Measurements from ENCODE around the gene RELL1. TPM values are rescaled to one million over a fixed set of nuclear protein-coding genes. Genes with fewer than 3 reads are reported as not detected.

RELL1 gene
- total and polyA plus RNA-seq, 8 donors = 10.1 to 35.6 (median 11.3) TPM

DNA sequence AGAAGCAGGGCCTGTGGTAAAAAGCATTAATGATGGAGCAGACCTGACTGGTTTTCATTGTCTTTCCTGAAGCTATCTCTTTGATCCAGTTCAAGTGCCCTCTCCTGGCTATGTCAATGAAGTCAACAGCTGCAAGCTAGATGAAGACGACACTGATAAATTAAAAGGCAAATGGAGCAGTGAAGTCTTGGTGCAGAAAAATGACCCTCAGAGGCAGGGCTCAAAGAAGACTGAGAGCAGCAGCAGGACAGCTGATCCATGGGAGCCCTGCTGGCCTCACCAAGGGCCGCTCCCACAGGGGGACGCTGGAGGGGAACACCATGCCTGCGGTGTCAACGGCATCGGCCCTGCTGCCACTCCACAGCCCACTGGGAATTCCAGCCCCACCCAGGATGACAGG, 96.2 kb downstream of the RELL1 start:
- ATAC-seq = no peak
- H3K9me3 ChIP-seq = no peaks in the 10 kb centered on the region
- intact Hi-C loops (cut with DNase I) = no loop called here
- H3K4me3 ChIP-seq = no peak overlapping the region
- no peak for DNase-seq
- no peaks in the 10 kb centered on the region for H3K27me3 ChIP-seq
- H3K4me1 ChIP-seq = no peaks in the 10 kb centered on the region
- no peak overlapping the region for H3K27ac ChIP-seq
- no peaks in the 10 kb centered on the region for H3K36me3 ChIP-seq
- TF ChIP-seq, protein P1, sequence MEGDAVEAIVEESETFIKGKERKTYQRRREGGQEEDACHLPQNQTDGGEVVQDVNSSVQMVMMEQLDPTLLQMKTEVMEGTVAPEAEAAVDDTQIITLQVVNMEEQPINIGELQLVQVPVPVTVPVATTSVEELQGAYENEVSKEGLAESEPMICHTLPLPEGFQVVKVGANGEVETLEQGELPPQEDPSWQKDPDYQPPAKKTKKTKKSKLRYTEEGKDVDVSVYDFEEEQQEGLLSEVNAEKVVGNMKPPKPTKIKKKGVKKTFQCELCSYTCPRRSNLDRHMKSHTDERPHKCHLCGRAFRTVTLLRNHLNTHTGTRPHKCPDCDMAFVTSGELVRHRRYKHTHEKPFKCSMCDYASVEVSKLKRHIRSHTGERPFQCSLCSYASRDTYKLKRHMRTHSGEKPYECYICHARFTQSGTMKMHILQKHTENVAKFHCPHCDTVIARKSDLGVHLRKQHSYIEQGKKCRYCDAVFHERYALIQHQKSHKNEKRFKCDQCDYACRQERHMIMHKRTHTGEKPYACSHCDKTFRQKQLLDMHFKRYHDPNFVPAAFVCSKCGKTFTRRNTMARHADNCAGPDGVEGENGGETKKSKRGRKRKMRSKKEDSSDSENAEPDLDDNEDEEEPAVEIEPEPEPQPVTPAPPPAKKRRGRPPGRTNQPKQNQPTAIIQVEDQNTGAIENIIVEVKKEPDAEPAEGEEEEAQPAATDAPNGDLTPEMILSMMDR (IDR thresholded peaks at IDR 0.05) = no peak

DNA sequence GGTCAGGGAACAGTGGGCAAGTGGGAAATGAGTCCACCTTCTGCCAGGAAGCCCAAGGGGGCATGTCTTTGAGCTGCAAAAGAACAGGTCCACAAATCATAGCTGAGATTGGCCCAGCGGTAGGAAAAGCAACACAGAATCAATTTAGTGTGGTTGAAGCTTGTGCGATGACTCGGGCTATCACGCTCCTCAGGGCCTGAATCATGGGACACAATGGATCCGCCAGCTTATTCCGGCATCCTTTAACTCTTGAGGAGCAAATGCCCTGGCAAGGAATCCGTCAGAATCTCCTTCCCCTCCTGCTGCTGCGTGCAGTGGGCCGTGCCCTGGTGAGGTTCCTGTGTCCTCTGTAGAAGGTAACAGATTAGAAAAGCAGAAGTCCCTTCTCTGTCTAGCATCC, 98.0 kb downstream of the RELL1 start:
- intact Hi-C loops (cut with DNase I) = no loop called here
- peaks cover 0 to 11% of the 10 kb centered on the region in 2 donors for H3K27me3 ChIP-seq
- TF ChIP-seq, protein P1 (IDR thresholded peaks at IDR 0.05) = no peak
- H3K9me3 ChIP-seq = no peaks in the 10 kb centered on the region
- no peak overlapping the region for H3K27ac ChIP-seq
- H3K4me1 ChIP-seq = no peaks in the 10 kb centered on the region
- DNase-seq (no peak), ATAC-seq (no peak)
- no peak overlapping the region for H3K4me3 ChIP-seq
- no peaks in the 10 kb centered on the region for H3K36me3 ChIP-seq

DNA sequence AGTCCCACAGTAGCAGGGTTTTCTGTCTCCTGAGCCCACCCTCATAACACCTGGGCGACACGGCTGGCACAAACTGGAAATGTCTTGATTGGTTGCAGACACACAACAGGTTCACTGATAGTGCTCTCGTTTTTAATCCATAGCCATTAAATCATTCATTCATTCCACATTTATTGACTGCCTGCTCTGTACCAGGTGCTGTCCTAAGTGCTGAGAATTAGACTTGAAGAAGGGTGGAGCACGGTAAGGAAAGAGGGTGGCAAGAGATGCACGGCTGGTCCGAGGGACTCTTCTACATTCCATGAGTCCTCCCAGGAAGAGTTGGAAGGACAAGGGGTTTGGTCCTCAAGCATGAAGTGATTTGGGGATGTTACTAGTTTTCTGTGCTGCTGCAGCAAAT, 100.0 kb downstream of the RELL1 start:
- intact Hi-C loops (cut with DNase I) = no loop called here
- Histone ChIP-seq H3K9me3 (peaks cover 0 to 3% of the 10 kb centered on the region in 2 donors), H3K4me1 (no peaks in the 10 kb centered on the region), H3K27ac (no peak overlapping the region), H3K36me3 (no peaks in the 10 kb centered on the region), H3K4me3 (no peak overlapping the region), H3K27me3 (peaks cover 0 to 11% of the 10 kb centered on the region in 2 donors)
- TF ChIP-seq, protein P1 (IDR thresholded peaks at IDR 0.05) = no peak
- ATAC-seq (no peak), DNase-seq (no peak)

DNA sequence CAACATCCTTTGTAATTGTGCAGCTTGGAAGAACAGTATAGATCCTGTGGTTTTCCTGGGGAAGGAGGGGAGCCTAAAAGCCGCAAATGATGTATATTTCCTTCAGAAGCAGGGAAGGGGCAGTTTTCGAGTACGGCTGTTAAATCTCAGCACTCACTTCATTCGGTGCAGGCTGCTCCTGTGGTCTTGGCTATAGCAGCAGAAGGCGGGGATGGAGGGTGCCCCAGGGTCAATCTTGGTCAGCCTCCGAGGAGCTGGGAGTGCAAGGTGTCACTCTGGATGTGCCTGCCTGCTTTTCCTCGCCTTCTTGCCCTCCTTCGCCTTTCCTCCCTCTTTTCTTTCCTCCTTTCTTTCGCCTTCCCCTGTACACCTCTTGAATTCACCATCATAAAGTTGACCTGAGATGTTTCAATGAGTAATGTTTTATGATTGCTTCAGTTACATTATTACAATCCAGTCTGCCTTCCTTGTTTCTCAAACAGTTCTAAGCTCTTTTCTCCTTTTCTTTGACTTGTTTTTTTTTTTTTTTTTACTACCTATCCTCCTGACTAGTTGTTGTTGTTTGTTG, 101.6 kb downstream of the RELL1 start:
- peaks cover 0 to 11% of the 10 kb centered on the region in 2 donors for H3K27me3 ChIP-seq
- intact Hi-C loops (cut with DNase I) = no loop called here
- peaks cover 0 to 18% of the 10 kb centered on the region in 2 donors for H3K9me3 ChIP-seq
- no peak for ATAC-seq
- TF ChIP-seq, protein P1 (IDR thresholded peaks at IDR 0.05) = no peak
- no peak overlapping the region for H3K27ac ChIP-seq
- H3K36me3 ChIP-seq = no peaks in the 10 kb centered on the region
- H3K4me3 ChIP-seq = no peak overlapping the region
- H3K4me1 ChIP-seq = no peaks in the 10 kb centered on the region
- DNase-seq = peak in 2 of 4 donors; percentile 70 to 72

DNA sequence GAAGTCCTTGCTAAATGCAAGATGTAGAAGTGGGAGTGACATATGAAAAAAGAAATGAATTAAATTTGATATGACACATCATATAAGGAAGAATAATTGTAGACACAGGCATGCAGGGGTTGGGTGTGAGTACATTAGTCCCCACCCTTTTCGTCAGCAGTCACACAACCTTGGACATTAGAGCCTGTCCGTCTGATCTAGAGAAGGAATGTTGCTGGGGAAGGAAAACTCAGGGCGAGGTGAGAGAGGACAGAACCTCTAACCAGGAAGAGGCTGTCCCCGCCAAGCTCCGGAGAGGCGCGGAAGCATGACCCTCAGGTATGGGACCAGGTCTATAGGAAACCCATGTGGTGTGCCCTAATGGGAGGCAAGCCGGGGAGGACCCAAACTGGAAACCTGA, 102.1 kb downstream of the RELL1 start:
- H3K27me3 ChIP-seq = peaks cover 0 to 11% of the 10 kb centered on the region in 2 donors
- ATAC-seq (no peak), DNase-seq (no peak)
- peaks cover 0 to 22% of the 10 kb centered on the region in 2 donors for H3K9me3 ChIP-seq
- no peaks in the 10 kb centered on the region for H3K4me1 ChIP-seq
- H3K36me3 ChIP-seq = no peaks in the 10 kb centered on the region
- H3K4me3 ChIP-seq = no peak overlapping the region
- H3K27ac ChIP-seq = no peak overlapping the region
- TF ChIP-seq, protein P1 (IDR thresholded peaks at IDR 0.05) = no peak
- intact Hi-C loops (cut with DNase I) = no loop called here

Measured in left lung (tissue), 10 donors.